Mucosa of stomach (tissue), 1 donor: ENCODE results near the gene CCT5.
"Not testable (repeated sequence)": the region's sequence is repeated elsewhere in the genome, so short reads cannot be mapped to it uniquely, and the experiment has no call there.

Source experiments
- H3K27me3 ChIP-seq: one replicate; pipeline ENCODE4 v1.7.0; 2013; ENCODE audit warnings: mild to moderate bottlenecking, low read length; ENCODE audit not compliant: control insufficient read depth, insufficient read depth
- H3K36me3 ChIP-seq: one replicate; pipeline ENCODE4 v1.7.0; 2013; ENCODE audit warnings: low read length; ENCODE audit not compliant: control insufficient read depth, insufficient read depth
- H3K4me1 ChIP-seq: one replicate; pipeline ENCODE4 v1.7.0; 2013; ENCODE audit warnings: mild to moderate bottlenecking, low read length; ENCODE audit not compliant: control insufficient read depth, insufficient read depth
- H3K4me3 ChIP-seq: one replicate; pipeline ENCODE4 v1.7.0; 2013; ENCODE audit warnings: low read length
- H3K9ac ChIP-seq: one replicate; pipeline ENCODE4 v1.7.0; 2013; ENCODE audit warnings: mild to moderate bottlenecking, low read length, moderate library complexity
- H3K9me3 ChIP-seq: one replicate; pipeline ENCODE4 v1.7.0; 2013; ENCODE audit warnings: mild to moderate bottlenecking, low read length, moderate library complexity; ENCODE audit not compliant: control insufficient read depth
- donor health status: Pancreatic carcinoma.

CCT5 gene

GRCh38 chr5:10266839-10267238, 16.8 kb downstream of the CCT5 start:
- Histone ChIP-seq H3K9ac (no peak overlapping the region), H3K27me3 (no peaks in the 10 kb centered on the region), H3K4me3 (no peak overlapping the region), H3K9me3 (no peaks in the 10 kb centered on the region), H3K4me1 (peaks cover 8% of the 10 kb centered on the region), H3K36me3 (peaks cover 7% of the 10 kb centered on the region)

GRCh38 chr5:10268100-10268499, 18.0 kb downstream of the CCT5 start:
- no peaks in the 10 kb centered on the region for H3K9me3 ChIP-seq
- no peak overlapping the region for H3K9ac ChIP-seq
- H3K27me3 ChIP-seq = no peaks in the 10 kb centered on the region
- H3K36me3 ChIP-seq = peaks cover 7% of the 10 kb centered on the region
- peaks cover 14% of the 10 kb centered on the region for H3K4me1 ChIP-seq
- no peak overlapping the region for H3K4me3 ChIP-seq

- H3K27me3 ChIP-seq = no peaks in the 10 kb centered on the region
- H3K9me3 ChIP-seq = no peaks in the 10 kb centered on the region
- H3K36me3 ChIP-seq = no peaks in the 10 kb centered on the region
- H3K9ac ChIP-seq = no peak overlapping the region
- no peak overlapping the region for H3K4me3 ChIP-seq
- peaks cover 16% of the 10 kb centered on the region for H3K4me1 ChIP-seq
Measured at GRCh38 chr5:10272053-10272874, 22.2 kb downstream of the CCT5 start.

GRCh38 chr5:10272875-10273209, 22.8 kb downstream of the CCT5 start:
- H3K27me3 ChIP-seq, H3K4me3 ChIP-seq, H3K9ac ChIP-seq, H3K36me3 ChIP-seq, H3K9me3 ChIP-seq: not testable (repeated sequence)
- H3K4me1 ChIP-seq = peaks cover 14% of the 10 kb centered on the region

- H3K9me3 ChIP-seq = no peaks in the 10 kb centered on the region
- peaks cover 14% of the 10 kb centered on the region for H3K4me1 ChIP-seq
- no peak overlapping the region for H3K9ac ChIP-seq
- H3K27me3 ChIP-seq = no peaks in the 10 kb centered on the region
- no peak overlapping the region for H3K4me3 ChIP-seq
- no peaks in the 10 kb centered on the region for H3K36me3 ChIP-seq
Measured at GRCh38 chr5:10275460-10275859, 25.4 kb downstream of the CCT5 start.

GRCh38 chr5:10275991-10276390, 25.9 kb downstream of the CCT5 start:
- Histone ChIP-seq H3K4me3 (no peak overlapping the region), H3K4me1 (peaks cover 14% of the 10 kb centered on the region), H3K36me3 (no peaks in the 10 kb centered on the region), H3K9ac (no peak overlapping the region), H3K27me3 (no peaks in the 10 kb centered on the region), H3K9me3 (no peaks in the 10 kb centered on the region)

GRCh38 chr5:10276691-10277090, 26.6 kb downstream of the CCT5 start:
- Histone ChIP-seq H3K4me3 (no peak overlapping the region), H3K9me3 (no peaks in the 10 kb centered on the region), H3K27me3 (no peaks in the 10 kb centered on the region), H3K36me3 (no peaks in the 10 kb centered on the region), H3K9ac (no peak overlapping the region), H3K4me1 (peaks cover 14% of the 10 kb centered on the region)

- no peak overlapping the region for H3K4me3 ChIP-seq
- H3K9me3 ChIP-seq = no peaks in the 10 kb centered on the region
- H3K4me1 ChIP-seq = peaks cover 8% of the 10 kb centered on the region
- no peaks in the 10 kb centered on the region for H3K36me3 ChIP-seq
- H3K27me3 ChIP-seq = no peaks in the 10 kb centered on the region
- no peak overlapping the region for H3K9ac ChIP-seq
Measured at GRCh38 chr5:10277773-10278630, 27.9 kb downstream of the CCT5 start.

GRCh38 chr5:10278658-10279279, 28.7 kb downstream of the CCT5 start:
- no peak overlapping the region for H3K9ac ChIP-seq
- no peaks in the 10 kb centered on the region for H3K9me3 ChIP-seq
- no peaks in the 10 kb centered on the region for H3K27me3 ChIP-seq
- H3K4me3 ChIP-seq = no peak overlapping the region
- H3K4me1 ChIP-seq = peaks cover 11% of the 10 kb centered on the region
- no peaks in the 10 kb centered on the region for H3K36me3 ChIP-seq

- Histone ChIP-seq H3K36me3 (no peaks in the 10 kb centered on the region), H3K9me3 (no peaks in the 10 kb centered on the region), H3K9ac (no peak overlapping the region), H3K4me1 (peaks cover 16% of the 10 kb centered on the region), H3K4me3 (no peak overlapping the region), H3K27me3 (no peaks in the 10 kb centered on the region)
Measured at GRCh38 chr5:10279328-10279727, 29.2 kb downstream of the CCT5 start.

GRCh38 chr5:10279925-10280720, 30.0 kb downstream of the CCT5 start:
- Histone ChIP-seq H3K36me3 (no peaks in the 10 kb centered on the region), H3K9me3 (no peaks in the 10 kb centered on the region), H3K9ac (no peak overlapping the region), H3K4me1 (peaks cover 15% of the 10 kb centered on the region), H3K4me3 (no peak overlapping the region), H3K27me3 (no peaks in the 10 kb centered on the region)
